Measurements from ENCODE around the gene CST11.

CST11 gene

GRCh38 chr20:23419995-23420901 lies 32.4 kb downstream of the CST11 start:
- DNase-seq (ENCODE audit: low spot score), result peak; percentile 74

GRCh38 chr20:23419657-23419994 lies 33.0 kb downstream of the CST11 start:
- DNase-seq (ENCODE audit: low spot score), result no peak

GRCh38 chr20:23417861-23418260 lies 34.8 kb downstream of the CST11 start:
- DNase-seq (ENCODE audit: low spot score), result peak; percentile 26

DNA sequence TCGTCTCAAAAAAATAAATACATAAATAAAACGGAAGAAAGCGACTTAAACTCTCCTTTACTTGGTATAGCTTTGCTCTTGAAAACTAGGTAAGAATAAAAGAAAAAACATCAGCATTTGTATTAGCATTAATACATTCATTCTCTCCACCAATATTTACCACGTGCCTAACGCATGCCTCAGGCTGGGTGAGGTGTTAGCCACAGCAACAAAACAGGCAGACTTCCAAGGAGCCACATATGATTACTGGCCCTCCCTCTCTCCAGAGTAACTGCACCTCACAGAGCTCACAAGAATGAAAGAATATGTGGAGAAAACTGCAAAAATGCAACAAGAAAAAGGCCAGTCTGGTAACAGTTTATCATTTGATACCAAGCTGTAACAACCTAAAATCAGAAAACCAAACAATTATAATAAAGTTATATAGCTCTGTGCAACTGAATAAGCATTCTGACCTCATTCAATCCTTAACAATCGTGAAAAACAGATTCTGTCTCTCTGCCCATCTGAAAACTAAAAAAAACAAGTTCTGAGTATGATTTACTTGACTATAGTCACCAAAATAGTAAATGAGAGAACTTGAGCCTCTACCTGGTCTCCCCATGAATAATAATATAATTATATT lies 36.6 kb downstream of the CST11 start:
- no peak for DNase-seq (ENCODE audit: low spot score)

DNA sequence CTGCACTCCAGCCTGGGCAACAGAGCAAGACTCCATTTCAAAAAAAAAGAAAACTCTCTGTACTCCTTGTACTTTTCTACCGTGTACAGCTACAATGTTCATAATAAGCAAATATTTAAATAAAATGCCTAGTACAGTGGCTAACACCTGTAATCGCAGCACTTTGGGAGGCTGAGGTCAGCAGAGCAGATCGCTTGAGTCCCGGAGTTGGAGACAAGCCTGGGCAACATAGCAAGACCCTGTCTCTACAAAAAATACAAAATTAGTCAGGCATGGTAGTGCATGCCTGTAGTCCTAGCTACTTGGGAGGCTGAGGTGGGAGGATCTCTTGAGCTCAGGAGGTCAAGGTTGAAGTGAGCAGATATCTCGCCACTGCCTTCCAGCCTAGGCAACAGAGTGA lies 37.1 kb downstream of the CST11 start:
- DNase-seq (ENCODE audit: low spot score), result no peak

DNA sequence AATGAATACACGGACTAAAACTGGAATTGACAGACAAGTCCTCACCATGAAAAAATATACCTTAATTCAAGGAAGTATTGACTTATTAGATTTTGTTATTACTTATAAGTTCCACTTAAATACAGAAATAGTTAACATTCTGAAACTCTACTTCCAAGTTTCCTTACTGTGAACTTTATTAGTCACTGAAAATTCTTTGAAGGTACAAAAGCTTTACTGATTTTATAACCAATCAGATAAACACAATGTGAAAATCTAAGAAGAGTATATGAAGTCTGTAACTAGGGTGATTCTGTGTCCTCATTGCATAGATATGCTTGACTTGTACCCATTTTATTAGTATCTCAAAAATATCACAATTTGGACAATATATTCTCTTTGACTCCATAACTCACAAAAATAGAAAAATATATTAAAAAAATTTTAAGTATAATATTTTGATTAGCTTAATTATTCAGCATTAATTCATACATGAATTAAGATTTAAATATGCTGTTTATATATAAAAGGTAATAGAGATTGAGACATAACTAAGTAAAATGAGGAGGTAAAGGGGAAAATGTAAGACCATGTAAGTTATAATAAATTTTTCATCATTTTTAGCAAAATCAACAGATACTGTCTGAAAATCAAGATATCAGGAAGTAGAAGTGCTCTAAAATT lies 38.0 kb downstream of the CST11 start:
- no peak for DNase-seq (ENCODE audit: low spot score)

- DNase-seq (ENCODE audit: low spot score), result no peak
Measured at GRCh38 chr20:23413862-23414422, 38.7 kb downstream of the CST11 start.

- DNase-seq (ENCODE audit: low spot score), result peak; percentile 24
Measured at GRCh38 chr20:23412026-23412425, 40.6 kb downstream of the CST11 start.

DNA sequence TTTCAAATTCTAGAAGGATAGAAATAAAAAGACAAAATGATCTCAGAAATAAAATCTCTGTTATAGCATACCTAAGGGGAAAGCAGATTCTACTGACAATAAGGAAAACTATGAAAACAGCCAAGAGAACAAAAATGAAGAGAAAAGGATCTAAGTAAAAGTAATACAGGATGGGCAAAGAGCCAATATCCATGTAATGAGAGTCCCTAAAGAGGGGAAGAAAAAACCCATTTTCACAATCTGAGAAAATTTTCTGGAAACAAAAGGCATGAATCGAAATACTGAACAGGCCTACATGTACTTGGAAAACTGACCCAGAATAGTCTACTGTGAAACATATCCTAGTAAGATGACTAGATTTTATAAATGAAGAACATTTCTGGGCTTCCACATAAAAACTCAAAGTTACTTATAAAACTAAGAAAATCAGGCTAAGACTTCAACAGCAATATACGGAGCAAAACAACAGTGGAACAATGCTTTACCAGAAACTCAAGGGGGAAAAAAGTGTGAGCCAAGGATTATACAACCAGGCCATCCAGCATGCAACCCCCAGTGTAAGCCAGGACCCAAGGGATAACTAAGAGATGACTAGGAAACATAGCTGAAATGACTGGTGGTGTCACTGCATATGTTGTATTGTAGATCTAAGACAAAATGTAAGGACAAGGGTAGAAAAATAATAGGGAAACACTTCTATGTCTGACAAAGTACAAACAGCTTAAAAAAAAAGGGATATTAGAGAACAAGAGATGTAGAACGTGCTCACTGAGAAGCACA lies 41.6 kb downstream of the CST11 start:
- DNase-seq (ENCODE audit: low spot score), result no peak

DNA sequence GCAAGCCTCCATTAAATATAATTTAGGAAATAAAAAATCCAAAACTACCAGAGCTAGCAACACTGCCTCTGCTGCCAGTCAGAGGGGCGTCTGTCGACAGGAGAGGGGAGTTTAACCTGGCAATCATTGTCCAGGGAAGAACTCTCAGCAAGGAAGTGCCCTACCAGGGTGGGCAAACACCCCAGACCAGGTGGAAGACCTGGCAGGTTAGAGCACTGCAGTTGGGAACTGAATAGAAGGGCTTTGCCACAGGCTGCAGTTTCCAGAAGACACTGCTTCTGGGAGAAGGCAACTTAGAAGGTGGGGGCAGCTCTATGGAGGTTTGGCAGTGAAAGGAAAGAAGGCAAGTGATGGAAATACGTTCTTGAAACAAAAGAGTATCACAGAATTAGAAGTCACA lies 42.9 kb downstream of the CST11 start:
- DNase-seq (ENCODE audit: low spot score), result no peak

DNA sequence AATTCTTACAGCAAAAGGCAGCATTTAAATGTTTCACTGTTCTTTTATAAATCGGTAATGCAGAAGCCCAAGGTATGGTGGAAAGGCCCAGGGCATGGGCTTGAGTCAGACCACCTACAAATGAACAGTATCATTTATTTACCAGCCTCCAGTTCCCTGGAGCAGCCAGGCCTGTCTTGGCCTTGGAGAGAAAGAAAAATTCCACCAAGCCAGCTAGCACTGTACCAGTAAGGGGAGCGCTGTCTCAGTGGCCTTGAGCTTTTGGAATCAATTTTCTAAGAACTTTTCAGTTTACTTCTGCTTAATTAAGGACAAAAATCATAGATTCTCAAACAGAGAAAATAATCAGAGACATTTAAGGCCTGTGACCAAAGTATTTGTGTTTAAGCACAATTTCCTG lies 43.7 kb downstream of the CST11 start:
- no peak for DNase-seq (ENCODE audit: low spot score)

GRCh38 chr20:23407781-23408464 lies 44.8 kb downstream of the CST11 start:
- no peak for DNase-seq (ENCODE audit: low spot score)

DNA sequence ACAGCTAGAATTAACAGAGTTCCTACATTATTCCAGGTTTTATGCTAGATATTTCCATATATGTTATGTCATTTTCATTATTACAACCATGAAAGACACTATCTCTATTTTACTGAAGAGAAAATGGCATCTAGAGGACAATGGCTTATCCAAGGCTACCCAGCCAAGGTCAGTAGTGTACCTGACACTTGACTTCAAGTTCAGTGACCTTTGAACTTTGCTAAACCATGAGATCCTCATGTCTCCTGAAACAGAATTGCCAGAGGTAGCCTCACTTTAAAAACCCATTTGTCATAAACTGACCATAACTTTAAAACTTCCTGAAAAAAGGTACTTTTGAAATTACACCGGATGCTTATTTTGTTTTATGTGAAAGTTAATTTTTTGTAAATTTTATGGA lies 45.8 kb downstream of the CST11 start:
- DNase-seq (ENCODE audit: low spot score), result no peak

DNA sequence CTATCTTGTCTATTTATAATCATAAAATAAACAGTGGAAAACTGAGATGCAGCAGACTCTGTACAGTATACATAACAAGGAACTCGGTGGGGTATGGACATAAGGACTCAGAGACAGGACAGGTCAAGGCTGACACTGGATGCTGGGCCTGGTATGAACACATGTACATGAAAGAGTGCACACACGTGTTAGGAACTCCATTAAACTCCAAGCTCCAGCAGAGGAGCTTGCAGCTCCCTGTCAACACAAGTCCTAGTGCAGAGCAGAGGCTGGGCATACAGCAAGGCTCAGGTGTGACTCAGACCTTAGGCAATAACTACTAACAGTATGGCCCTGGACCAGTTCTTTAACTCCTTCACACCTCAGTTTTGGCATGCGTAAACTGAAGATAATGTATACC lies 48.5 kb downstream of the CST11 start:
- no peak for DNase-seq (ENCODE audit: low spot score)

DNA sequence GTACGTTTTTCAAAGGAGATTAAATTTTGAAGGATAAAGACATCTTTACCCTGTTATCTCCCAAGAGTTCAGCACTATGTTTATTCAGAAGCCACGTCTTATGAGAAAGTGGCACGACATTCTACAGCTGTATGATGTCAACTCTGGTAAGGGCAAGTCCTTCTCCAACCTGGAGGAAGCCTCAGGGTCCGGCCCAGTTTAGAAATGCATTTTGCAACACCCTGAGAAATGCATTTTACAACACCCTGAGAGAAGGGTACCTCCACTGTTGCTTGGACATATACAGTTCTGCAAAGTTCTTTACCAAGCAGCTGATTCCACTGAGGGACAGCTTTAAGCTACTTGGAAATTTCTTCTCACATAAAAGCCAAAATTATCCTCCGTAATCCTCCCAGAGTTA lies 48.9 kb downstream of the CST11 start:
- DNase-seq (ENCODE audit: low spot score), result no peak

DNA sequence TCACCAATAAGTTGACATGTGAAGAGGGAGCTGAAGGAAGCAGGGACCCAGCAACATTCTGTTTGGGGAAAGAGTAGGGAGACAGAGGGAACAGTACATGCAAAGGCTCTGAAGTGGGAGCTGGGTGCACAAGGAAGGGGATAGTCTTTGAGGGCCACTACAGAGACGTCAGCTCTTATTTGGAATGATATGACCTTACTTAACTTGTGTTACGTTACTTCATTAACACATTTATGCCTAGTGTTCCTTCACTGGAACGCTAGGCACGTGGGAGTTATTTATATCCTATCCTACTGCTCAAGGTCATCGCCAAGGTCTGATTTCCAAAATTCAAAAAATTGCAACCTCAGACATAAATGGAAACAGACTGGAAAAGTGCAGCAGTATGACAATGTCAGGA lies 51.6 kb downstream of the CST11 start:
- DNase-seq (ENCODE audit: low spot score), result no peak
